NCI-H2107 treated with DMSO at 0.1 percent for 48 hours (cell line): ENCODE data around the gene CFD.
"Not testable (repeated sequence)": the region's sequence is repeated elsewhere in the genome, so short reads cannot be mapped to it uniquely, and the experiment has no call there.

ENCODE experiments used
- DNase-seq: peaks from one replicate; lab custom pipeline; 2025; ENCODE audit not compliant: unreplicated experiment; lab: John Stamatoyannopoulos, UW

Gene CFD

DNA sequence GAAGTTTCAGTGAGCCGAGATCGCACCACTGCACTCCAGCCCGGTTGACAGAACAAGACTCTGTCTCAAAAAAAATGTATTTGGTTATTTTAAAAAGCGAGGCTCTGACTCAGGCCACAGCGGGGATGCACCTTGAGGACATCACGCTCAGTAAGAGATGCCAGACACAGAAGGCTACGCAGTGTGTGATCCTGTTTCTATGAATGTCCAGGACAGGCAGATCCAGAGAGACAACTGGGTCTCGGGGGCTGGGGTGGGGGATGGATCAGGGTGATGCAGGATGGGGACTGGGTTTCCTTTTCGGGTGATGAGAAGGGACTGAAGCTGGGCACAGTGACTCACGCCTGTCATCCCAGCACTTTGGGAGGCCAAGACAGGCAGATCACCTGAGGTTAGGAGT, 28.1 kb downstream of the CFD start:
- DNase-seq: no peak

DNA sequence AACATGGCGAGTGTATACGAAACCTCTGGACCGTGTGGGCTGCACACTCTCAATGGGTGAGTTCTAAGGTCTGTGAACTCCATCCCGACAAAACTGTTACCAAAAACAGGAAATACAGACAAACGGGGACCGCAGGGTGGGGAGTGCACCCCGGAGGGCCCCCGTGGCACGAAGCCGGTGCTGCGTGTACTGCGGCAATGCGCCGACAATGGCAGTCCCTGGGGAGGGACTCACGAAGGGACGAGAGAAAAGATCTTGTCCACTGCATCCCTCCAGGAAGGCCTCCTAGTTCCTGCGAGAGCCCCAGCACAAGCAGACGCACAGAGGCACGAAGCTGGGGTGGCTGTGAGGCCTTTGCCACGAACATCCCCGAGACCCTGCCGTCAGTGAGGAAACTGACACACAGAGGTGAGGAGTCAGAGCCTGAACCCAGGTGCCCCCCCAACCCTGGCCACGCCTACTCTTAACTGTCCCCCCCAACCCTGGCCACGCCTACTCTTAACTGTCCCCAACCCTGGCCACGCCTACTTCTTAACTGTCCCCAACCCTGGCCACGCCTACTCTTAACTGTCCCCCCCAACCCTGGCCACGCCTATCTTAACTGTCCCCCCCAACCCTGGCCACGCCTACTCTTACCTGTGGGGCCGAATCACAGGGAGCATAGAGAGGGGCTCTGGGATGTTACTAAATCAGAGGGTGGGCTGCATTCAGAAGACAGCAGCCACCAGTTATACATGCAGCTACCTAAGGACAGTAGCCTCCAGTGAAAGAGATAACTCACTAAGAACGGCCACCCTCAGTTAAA, 29.3 kb downstream of the CFD start:
- no peak for DNase-seq

DNA sequence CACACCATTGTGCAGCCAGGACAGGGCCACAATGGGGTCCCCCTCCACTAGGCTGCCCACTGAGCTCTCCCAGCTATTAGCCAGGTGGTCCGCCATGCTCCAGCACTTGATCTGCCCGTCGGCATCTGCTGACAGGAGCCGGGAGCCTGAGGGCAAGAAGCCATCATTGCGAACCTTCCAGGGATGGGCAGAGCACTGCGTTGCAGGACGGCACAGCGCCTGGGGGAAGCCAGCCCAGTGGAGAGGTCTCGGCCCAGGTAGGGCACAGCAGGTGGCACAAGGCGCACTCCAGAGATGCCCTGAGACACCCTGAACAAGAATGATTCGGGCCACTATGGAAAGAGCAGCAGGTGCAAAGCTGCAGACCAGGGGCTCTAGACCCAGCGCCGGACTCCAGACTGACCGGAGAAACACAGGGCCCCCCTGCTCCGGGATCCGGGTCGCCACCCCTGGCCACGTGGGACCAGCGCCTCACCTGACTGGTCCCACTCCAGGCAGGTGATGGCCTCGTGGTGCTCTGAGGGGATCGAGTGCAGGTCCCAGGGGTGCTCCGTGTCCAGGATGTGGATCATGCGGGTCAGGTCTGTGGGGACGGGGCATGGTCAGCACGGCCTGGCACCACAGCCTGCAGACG, 30.3 kb downstream of the CFD start:
- DNase-seq: no peak

DNA sequence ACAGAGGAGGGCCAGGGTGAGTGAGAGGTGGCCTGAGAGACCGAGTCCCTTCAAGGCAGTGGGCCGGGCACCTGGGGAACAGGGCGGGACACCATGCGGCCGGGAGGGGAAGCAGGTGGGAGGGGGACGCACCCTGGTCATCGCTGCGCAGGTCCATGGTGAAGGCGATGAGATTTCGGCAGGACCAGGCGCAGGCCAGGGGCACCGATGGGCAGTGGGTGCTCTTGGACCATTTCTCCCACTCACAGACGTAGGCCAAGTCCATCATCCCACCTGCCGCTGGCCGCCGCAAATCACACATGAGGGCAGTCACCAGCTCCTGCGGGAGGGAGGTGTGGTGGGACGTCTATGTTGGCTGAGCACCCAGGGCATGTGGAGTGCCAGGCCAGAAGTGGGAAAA, 31.4 kb downstream of the CFD start:
- no peak for DNase-seq

DNA sequence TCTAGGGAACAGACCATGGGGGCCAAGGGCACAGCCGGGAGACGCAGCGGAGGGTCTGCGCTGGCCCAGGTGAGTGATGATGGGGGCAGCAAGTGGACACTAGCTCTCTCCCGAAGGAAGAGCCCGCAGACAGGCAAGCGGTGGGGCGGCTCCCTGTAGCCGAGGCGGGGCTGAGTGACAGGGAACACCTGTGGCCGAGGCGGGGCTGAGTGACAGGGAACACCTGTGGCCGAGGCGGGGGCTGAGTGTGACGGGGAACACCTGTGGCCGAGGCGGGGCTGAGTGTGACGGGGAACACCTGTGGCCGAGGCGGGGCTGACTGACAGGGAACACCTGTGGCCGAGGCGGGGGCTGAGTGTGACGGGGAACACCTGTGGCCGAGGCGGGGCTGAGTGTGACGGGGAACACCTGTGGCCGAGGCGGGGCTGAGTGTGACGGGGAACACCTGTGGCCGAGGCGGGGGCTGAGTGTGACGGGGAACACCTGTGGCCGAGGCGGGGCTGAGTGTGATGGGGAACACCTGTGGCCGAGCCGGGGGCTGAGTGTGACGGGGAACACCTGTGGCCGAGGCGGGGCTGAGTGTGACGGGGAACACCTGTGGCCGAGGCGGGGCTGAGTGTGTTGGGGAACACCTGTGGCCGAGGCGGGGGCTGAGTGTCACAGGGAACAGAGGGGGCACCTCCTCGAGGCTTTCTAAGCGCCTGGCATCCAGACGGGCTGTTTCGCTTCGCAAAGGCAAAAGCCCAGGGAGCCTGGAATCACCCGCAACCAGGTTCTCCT, 32.1 kb downstream of the CFD start:
- DNase-seq: not testable (repeated sequence)

DNA sequence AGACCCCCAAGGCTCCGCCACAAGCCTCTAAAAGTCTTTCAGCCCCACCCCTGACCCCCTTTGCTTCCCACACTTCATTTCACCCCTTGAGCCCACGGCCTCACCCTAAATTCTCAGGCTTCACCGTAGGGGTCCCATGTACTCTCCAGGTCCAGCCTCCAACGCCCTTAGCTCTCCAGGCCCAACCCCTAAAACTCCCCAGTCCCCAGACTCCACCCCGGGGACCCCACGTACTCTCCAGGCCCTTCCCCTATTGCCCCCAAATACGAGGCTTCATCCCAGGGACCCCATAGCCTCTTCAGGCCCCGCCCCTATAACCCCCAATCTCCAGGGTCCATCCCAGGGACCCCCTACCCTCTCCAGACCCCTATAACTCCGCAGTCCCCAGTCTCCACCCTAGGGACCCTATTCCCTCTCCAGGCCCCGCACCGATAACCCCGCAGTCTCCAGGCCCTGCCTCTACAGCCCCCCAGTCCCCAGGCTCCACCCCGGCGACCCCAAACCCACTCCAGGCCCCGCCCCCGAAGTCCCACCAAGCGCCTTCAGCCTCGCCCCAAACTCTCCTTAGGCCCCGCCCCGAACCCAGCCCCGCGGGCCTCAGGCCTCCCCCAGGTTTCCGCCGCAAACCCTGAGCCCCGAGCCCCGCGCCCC, 32.9 kb downstream of the CFD start:
- DNase-seq: no peak

DNA sequence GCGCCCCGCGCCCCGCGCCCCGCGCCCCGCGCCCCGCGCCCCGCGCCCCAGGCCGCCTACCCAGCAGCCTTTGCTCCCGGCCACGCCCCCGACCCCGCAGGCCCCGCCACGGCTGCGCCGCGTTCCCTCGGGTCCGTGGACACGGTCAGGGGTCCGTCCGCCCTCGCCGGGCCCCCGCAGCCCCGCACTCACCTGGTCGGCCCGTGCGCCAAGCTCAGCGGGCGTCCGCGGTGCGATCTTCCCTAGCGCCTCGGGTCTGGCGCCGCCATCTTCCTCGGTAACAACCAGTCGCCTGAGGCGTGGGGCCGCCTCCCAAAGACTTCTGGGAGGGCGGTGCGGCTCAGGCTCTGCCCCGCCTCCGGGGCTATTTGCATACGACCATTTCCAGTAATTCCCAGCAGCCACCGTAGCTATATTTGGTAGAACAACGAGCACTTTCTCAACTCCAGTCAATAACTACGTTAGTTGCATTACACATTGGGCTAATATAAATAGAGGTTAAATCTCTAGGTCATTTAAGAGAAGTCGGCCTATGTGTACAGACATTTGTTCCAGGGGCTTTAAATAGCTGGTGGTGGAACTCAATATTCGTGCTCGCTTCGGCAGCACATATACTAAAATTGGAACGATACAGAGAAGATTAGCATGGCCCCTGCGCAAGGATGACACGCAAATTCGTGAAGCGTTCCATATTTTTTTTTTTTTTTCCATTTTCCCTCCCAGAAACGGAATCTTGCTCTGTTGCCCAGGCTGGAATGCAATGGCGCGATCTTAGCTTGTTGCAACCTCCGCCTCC, 33.6 kb downstream of the CFD start, which contains the start of the genes MED16 and RNU6-9:
Gene MED16 (minus strand): TSS at position 294 of the 796 bp plus-strand sequence. CDS start 2,056 bp downstream, outside the sequence.
Gene RNU6-9 (plus strand): TSS at position 591 of the 796 bp plus-strand sequence.
- DNase-seq: peak; percentile 89

DNA sequence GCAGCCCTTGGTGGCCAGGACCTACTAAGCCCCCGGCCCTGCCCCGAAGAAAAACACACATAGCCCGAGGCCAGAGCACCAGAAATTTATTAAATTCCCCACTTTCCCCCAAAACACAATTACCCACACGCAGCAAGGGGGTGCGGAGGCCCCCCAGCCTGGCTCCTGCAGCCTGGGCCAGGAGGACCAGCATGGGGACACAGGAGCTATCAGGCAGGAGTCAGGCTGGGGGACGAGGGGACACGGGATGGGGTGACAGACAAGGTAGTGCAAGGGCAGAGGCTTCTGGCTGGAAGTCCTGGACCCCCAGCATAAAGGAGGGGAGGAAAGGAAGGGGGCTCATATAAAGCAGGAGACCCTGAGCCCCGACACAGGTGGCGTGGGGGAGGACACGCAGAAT, 37.0 kb downstream of the CFD start:
- DNase-seq: no peak

DNA sequence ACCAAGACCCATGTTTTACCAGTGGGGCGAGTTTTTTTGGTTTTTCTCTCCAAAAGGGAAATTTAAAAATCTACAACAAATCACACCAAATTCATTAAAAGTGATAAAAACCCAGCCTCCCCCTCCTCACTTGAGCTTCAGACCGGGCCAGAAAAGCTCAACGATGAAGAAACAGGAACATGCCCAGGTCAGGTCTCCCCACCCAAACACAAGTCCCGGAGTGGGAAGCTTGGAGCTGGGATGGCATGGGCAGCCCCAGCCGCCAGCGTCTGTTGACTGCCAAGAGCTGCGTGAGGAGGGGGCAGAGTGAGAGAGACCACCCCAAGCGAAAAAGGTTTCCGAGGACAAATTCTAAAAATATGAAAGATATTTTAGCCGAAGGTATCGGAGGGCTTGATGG, 37.5 kb downstream of the CFD start:
- DNase-seq: no peak

DNA sequence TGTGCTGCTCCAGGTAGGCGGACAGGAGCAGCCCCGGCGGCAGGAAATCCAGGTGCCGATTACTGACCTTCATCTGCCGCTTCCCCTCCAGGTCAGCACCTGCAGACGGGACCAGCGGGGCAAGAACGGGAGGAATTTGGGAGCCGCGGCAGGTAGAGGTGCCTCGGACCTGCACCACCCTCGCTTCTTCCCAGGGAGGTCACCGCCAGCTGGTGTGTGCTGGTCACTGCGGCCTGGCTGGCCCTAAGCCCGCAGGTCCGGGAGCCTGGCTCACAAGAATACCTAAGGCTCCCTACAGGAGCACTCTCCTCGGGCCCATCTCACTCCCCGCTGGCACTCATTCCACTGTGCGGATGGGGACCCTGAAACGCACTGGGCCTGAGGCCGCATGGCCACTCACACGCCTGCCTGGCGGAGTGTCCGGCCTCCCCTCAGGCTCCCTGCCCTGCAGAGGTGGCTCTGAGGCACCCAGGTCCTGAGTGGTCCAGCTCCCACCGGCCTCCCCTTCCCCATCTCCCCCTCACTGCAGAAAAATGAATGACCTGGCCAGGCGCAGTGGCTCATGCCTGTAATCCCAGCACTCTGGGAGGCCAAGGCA, 38.1 kb downstream of the CFD start:
- DNase-seq: no peak

DNA sequence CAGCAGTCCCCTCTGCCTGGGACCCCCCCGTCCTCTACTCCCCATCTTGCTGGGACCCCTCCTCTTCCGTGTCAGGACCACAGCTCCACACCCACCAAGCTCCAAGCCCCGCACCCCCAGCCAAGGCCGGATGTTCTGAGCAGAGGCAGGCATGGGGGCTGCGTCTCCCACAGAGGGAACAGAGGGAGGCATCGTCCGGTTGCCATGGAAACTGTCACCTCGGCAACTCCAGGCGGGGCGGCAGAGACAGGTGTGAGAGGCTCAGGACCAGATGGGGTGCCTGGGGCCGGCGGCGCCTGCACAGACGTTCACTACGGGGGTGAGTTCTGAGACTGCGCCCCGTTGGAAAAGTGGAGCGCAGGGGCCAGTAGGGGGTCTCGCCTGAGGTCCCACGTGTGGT, 39.2 kb downstream of the CFD start:
- no peak for DNase-seq

DNA sequence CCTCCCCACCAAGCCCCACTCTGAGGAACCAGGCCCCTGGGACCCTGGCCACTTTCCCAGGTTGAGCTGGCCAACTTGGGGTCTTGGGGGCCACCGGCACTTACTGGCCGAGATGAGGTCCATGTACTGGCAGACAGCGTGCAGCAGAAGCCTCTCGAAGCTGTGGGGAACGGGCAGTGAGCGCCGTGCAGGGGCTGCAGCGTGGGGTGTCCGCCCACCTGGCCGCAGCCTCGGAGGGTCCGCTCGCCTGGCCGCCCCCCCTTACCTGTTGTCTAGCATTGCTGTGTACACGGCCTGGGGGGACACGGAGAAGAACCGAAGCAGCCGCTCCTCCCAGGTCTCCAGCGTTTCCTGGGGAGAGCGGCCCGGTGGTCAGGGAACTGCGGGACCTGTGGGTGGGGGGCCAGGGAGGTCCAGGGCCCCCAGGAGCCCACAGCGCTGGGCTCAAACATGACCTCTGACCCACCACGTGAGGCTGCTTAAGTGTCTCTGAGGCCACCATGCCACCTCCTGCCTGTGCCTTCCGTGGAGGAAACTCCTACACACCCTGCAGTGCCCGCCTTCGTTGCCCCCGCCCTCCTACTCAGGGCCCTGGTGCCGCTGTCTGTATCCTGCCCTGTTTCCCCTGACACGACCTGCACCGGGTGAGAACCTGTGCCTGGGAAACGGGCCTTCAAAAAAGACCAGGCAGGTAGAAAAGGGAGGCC, 40.0 kb downstream of the CFD start:
- DNase-seq: no peak

DNA sequence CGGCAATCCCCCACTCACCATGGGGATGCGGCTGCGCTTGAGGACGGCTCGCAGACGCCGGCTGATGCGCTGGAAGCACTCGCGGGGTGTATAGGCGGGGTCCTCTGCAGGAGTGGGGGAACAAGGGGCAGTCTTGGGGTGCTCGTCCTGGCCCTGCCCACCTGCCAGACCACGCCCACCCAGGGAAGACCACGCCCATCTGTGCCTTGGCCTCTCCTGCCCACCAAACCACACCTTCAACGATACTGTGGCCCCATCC, 40.5 kb downstream of the CFD start:
- DNase-seq: no peak

DNA sequence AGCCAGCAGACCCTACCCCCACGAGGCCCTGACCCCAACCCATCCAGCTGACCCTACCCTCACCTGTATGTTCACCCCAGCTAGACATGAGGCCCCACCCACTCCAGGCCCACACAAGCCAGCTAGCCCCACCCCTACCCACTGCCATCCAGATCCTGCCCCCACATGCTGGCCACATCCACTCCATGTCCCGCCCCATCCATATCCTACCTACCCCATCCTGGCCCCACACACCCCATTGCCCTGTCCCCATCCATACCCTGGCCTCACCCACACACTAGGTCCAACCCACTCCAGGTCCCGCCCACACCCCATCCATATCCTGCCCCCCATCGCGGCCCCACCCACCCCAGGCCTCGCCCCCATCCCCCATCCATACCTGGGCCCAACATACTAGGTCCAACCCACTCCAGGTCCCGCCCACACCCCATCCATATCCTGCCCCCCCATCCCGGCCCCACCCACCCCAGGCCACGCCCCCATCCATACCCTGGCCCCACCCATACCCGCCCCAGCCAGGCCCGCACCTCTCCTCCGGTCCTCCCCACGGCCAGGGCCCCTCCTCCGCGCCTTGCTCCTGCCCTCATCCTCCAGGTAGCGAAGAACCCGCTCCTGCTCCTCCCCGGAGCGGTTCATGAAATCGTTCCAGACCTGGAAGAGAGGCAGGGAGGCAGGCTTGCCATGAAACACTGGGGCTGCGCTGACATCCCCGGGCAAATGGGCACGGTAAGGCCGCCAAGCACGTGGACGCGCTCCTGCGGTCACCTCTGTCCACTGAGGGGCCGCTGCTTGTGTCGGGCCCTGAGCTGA, 41.0 kb downstream of the CFD start:
- DNase-seq: no peak

DNA sequence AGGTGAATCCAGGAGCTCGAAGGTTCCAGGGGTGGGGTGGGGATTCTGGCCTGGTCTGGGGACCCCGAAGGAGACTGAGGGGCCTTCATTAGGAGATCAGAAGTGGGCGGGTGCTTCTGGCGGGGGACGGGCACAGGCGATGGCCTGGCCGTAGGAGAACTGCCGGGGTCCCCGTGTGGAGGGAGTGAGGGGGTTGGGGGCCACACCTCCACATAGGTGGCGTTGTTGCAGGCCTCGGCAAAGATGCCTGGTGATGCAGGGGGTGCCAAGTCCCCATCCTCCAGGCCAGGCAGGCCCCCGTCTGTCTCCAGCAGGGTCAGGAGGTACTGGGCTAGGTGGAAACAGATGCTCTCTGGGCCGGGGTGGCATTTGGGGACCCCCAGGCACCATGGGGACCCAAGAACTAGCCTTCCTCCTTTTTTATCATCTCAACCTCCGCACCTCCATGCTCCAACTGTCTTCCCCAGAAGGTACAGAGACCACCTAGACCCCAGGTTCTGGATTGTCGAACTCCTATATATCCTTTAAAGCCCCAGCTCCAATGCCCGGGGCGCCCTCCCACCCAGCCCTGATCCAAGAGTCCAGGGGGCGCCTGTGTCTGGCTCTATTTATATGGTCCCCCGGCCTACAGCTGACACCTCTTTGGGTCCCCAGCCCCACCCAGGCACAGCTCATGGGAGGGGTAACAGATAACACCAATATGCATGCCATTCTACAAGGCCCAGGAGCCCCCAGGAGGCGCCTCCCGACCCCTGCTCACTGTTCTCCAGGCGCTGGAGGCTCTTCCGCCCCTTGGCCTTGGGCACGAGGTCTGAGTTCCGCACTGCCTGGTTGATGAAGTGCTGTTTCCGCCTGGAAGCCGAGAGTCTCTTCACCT, 42.0 kb downstream of the CFD start:
- no peak for DNase-seq

DNA sequence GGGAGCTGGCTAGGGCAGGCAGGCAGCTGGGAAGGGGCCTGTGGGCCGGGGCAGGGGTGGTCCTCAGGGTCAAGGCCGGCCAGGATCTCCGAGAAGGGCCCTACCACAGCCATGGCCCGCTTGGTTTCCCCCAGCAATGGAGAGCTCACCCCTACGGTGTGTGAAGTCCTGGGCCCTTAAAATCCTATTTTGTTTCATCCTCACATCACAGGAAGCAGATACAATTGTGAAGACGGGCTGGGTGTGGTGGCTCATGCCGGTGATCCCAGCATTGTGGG, 42.6 kb downstream of the CFD start:
- no peak for DNase-seq

DNA sequence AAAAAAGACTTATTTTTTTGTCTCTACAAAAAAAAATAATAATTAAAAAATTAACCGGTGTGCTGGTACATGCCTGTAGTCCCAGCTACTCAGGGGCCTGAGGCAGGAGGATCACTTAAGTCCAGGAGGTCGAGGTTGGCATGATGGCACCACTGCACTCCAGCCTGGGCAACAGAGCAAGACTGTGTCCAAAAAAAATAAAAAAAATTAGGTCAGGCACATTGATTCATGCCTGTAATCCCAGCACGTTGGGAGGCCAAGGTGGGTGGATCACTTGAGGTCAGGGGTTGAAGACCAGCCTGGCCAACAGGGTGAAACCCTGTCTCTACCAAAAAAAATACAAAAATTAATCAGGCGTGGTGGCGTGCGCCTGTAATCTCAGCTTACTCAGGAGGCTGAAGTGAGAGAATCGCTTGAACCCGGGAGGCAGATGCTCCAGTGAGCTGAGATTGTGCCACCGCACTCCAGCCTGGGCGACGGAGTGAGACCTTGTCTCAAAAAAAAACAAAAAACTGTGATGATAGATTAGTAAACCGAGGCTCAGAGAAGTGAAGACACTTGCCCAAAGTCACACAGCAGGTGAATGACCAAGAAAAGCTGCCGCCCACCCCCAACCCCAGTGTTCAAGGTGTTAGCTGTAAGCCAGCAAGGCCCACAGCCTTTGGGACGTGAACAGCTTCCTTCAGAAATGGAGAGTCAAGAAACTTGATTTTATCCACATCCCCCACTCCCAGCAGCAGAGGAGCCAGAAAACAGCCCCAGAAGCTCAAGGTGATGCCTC, 43.2 kb downstream of the CFD start:
- no peak for DNase-seq
